NCI-H128 (cell line): ENCODE data around the gene UTF1.

ENCODE experiments used
- DNase-seq: peaks from one replicate; lab custom pipeline; 2025; ENCODE audit not compliant: unreplicated experiment; lab: John Stamatoyannopoulos, UW

The UTF1 gene, protein sequence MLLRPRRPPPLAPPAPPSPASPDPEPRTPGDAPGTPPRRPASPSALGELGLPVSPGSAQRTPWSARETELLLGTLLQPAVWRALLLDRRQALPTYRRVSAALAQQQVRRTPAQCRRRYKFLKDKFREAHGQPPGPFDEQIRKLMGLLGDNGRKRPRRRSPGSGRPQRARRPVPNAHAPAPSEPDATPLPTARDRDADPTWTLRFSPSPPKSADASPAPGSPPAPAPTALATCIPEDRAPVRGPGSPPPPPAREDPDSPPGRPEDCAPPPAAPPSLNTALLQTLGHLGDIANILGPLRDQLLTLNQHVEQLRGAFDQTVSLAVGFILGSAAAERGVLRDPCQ

GRCh38 chr10:133230044-133230361 lies at the start of gene UTF1:
Gene UTF1, plus strand, starts transcription at chr10:133230217. Its CDS starts 72 bp downstream, at chr10:133230289.
- DNase-seq, result no peak

DNA sequence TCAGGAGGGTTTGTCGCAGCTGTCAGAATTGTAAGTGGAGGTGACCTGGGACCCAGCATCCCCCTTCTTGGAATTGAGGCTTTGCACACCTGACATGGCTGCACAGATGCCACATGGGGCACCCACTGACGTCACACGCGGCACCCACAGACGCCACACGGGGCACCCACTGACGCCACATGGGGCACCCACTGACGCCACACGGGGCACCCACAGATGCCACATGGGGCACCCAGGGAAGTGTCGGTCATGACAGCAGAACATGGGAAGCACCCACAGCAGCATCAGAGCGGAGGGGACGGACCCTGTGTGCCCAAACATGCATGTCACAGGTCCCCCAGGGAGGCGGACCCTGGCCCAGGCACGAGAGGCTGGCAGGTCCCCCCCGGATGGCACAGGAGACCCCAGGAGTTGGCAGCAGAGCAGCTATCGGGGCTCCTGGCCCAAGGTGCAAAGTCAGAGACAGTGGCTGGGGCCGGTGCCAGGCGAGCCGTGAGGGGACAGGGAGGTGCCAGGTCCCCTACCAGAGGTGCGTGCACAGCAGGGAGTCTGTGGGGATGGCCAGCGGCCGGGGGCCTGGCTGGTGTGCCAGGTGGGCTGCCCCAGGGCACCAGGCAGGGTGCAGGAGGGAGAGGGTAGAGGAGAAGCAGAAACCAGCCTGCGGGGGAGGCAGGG lies 48.9 kb upstream of the UTF1 start:
- DNase-seq, result no peak

DNA sequence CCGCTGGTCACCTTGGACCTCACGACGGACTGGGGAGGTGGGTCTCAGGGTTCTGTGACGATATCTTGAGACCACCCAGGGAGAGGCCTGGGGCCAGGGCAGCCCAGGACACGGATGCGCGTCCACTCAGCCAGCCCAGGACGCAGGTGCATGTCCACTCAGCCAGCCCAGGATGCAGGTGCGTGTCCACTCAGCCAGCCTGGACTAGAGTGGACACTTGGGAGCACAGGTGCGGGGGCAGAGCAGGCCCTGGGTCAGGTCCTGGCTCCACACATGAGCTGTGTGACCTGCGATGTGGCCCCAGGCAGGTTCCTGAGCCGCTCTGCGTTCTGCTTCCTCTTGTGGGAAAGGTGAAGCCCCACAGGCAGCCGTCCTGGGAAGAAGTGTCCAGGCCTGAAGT lies 47.8 kb upstream of the UTF1 start:
- no peak for DNase-seq

GRCh38 chr10:133182791-133183645 lies 47.0 kb upstream of the UTF1 start:
- DNase-seq, result no peak

- no peak for DNase-seq
These were observed 46.2 kb upstream of the UTF1 start for GRCh38 chr10:133183646-133184378.

- no peak for DNase-seq
These were observed 45.3 kb upstream of the UTF1 start for GRCh38 chr10:133184591-133185244.

DNA sequence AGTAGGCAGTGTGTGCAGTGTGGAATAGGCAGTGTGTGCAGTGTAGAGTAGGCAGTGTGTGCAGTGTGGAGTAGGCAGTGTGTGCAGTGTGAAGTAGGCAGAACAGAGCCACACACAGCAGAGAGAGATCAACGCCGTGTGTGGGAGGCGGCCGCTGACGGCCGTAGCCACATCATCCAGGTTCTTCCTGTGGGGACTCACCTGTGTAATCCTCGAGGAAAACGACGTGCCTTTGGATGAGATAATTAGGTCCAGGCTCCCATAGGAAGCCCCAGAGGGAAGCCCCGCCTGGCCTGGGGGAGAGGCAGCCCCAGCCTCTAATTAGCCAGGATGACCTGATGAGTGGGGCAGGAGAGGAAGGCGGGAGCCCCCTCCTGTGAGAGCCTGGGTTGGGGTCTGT lies 44.6 kb upstream of the UTF1 start:
- no peak for DNase-seq

- no peak for DNase-seq
These were observed 44.1 kb upstream of the UTF1 start for GRCh38 chr10:133185916-133186315.

- DNase-seq, result no peak
These were observed 43.5 kb upstream of the UTF1 start for GRCh38 chr10:133186416-133187090.

GRCh38 chr10:133187091-133187905 lies 42.7 kb upstream of the UTF1 start:
- DNase-seq, result no peak

GRCh38 chr10:133187906-133188681 lies 41.9 kb upstream of the UTF1 start:
- DNase-seq, result no peak

- no peak for DNase-seq
These were observed 40.8 kb upstream of the UTF1 start for GRCh38 chr10:133189256-133189655.

DNA sequence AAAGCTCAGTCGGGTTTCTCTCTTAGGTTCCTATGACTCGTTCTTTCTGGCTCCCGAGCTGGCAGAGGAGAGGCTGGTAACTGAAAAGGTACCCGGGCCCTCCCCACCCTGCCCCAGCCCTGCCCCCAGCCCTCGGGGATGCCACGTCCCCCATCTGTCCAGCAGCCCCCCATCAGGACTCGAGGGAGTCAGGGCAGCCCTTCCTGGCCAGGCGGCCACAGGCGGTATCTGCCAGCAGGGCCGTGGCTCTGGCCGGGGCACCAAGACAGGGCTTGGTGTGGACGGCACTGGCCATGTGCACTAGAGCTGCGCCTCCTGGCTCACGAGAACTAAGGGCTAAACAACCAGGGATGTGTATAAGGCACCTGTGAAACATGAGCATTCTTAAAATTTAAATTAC lies 40.3 kb upstream of the UTF1 start:
- no peak for DNase-seq

DNA sequence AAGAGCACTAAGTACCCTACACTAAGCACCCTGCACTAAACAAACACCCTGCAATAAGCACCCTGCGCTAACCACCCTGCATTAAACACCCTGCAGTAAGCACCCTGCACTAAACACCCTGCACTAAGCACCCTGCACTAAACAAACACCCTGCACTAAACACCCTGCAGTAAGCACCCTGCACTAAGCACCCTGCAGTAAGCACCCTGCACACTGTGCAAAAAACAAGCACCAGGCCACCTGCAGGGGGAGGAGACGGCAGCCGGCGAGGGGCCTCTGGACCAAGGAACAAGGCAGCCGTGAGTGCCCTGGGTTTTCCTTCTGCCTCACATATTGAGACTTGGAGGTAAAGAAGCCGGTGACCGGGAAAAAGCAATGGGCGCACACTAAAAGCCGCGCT lies 39.8 kb upstream of the UTF1 start:
- no peak for DNase-seq

GRCh38 chr10:133191651-133192050 lies 38.4 kb upstream of the UTF1 start:
- DNase-seq, result no peak

DNA sequence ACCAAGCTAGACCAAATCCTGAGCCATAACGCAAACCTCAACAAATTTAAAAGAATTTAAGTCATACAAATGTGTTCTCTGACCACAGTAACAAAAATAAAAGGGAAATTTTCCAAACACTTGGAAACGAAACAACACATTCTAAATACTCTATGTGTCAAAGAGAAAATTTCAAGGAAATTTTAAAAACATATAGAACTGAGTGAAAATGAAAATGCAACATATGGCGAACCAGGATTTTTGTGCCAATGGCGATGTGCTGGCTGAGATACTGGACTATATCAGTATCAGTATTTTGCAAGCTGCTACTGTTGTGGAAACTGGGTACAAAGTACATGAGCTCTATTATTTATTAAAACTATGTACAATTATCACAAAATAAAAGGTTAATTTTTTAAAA lies 35.9 kb upstream of the UTF1 start:
- no peak for DNase-seq

DNA sequence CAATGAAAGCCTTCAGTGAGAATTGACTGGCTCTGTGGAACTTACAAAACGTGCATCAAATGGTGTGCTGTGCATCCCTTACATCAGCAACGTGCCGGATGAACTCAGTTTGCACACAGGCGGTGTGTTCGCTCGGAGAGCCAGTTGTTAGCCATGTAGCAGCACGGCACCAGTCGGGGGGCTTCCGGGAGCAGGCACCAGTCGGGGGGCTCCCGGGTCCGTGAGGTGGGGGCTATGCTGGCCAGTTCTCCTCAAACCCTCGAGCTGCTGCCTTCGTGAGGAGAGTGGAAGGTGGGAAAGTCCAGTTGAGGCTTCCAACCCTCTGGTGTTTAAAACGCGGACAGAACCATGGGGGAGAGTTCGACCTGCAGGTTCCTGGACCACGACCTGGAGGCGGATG lies 34.9 kb upstream of the UTF1 start:
- DNase-seq, result no peak

GRCh38 chr10:133195611-133196010 lies 34.4 kb upstream of the UTF1 start:
- no peak for DNase-seq
